Natural killer cell (primary cell): ENCODE data around the gene TLE7. TPM values are rescaled to one million over a fixed set of nuclear protein-coding genes. Genes with fewer than 3 reads are reported as not detected.

Experiments
- ATAC-seq, 3 donors: fragments of 150-1000 bp in 2 of 3; fragments of 200-7000 bp in 1 of 3; cut with Tn5 transposase; 1 replicate in 1 of 3; 2 replicates in 2 of 3; pipeline ENCODE4 v1.10.0; 2021; ENCODE audit warnings: mild to moderate bottlenecking in 2 of 3, moderate library complexity in 2 of 3
- DNase-seq, 2 donors: peaks; one replicate each; pipeline versions ENCODE4 v3.0.0 to v3.0.0-alpha.2; 2013 to 2021; ENCODE audit warnings: mixed read lengths in 1 of 2
- H3K27ac ChIP-seq: one replicate; pipeline ENCODE4 v1.5.1; 2013; ENCODE audit warnings: mild to moderate bottlenecking, low read length
- H3K27me3 ChIP-seq: one replicate; pipeline ENCODE4 v1.6.1; 2013; ENCODE audit warnings: low read length; ENCODE audit not compliant: control insufficient read depth, insufficient read depth
- H3K36me3 ChIP-seq: one replicate; pipeline ENCODE4 v1.6.1; 2013; ENCODE audit warnings: low read length; ENCODE audit not compliant: control insufficient read depth, insufficient read depth
- H3K4me1 ChIP-seq: one replicate; pipeline ENCODE4 v1.6.1; 2013; ENCODE audit warnings: low read length; ENCODE audit not compliant: control insufficient read depth, insufficient read depth
- H3K4me3 ChIP-seq: one replicate; pipeline ENCODE4 v1.5.1; 2013; ENCODE audit warnings: low read length
- H3K9me3 ChIP-seq: one replicate; pipeline ENCODE4 v1.6.1; 2013; ENCODE audit warnings: low read length; ENCODE audit not compliant: control insufficient read depth, insufficient read depth
- H3K27ac Mint-ChIP-seq, 2 donors: one replicate each; pipeline ENCODE4 v1.8.0; 2022; ENCODE audit warnings: mild to moderate bottlenecking in 2 of 2, mixed read lengths in 2 of 2, moderate library complexity in 1 of 2
- H3K27me3 Mint-ChIP-seq, 2 donors: one replicate each; pipeline ENCODE4 v1.8.0; 2022; ENCODE audit warnings: low read depth in 2 of 2, mixed read lengths in 2 of 2
- H3K36me3 Mint-ChIP-seq: one replicate; pipeline ENCODE4 v1.8.0; 2022; ENCODE audit warnings: mixed read lengths
- H3K4me1 Mint-ChIP-seq, 2 donors: one replicate each; pipeline ENCODE4 v1.8.0; 2022; ENCODE audit warnings: mixed read lengths in 2 of 2
- H3K4me3 Mint-ChIP-seq: one replicate; pipeline ENCODE4 v1.8.0; 2022; ENCODE audit warnings: mild to moderate bottlenecking, moderate library complexity, mixed read lengths
- H3K9me3 Mint-ChIP-seq, 2 donors: one replicate each; pipeline ENCODE4 v1.8.0; 2022; ENCODE audit warnings: mixed read lengths in 2 of 2
- WGBS: methylation state at CpG from one replicate; pipeline ENCODE4 v1.1.7; 2013; ENCODE audit warnings: missing lambda C conversion rate; ENCODE audit not compliant: insufficient coverage; 5-methylcytosine and 5-hydroxymethylcytosine counted together
- intact Hi-C: fragments of 100-400 bp; cut with micrococcal nuclease; formaldehyde crosslinking; loops from one replicate; pipeline ENCODE4 v1.14.2; 2022
- total RNA-seq, 4 donors: library from RNA; stranded (reverse); fragments of 120-200 nt in 1 of 4; gene quantifications; one replicate each; pipeline versions ENCODE4 v1.2.3 to v1.2.4, GENCODE V29; 2013 to 2022
- TF ChIP-seq, protein P1 (sequence below): fragments of 200-600 bp; IDR thresholded peaks from one replicate; pipeline ENCODE4 v1.8.0; 2022; ENCODE audit warnings: antibody characterized with exemption

The TLE7 gene
- total RNA-seq, 3 donors from 2014 or later (not counting 1 experiment from before 2014, with no cell fraction given): not detected

DNA sequence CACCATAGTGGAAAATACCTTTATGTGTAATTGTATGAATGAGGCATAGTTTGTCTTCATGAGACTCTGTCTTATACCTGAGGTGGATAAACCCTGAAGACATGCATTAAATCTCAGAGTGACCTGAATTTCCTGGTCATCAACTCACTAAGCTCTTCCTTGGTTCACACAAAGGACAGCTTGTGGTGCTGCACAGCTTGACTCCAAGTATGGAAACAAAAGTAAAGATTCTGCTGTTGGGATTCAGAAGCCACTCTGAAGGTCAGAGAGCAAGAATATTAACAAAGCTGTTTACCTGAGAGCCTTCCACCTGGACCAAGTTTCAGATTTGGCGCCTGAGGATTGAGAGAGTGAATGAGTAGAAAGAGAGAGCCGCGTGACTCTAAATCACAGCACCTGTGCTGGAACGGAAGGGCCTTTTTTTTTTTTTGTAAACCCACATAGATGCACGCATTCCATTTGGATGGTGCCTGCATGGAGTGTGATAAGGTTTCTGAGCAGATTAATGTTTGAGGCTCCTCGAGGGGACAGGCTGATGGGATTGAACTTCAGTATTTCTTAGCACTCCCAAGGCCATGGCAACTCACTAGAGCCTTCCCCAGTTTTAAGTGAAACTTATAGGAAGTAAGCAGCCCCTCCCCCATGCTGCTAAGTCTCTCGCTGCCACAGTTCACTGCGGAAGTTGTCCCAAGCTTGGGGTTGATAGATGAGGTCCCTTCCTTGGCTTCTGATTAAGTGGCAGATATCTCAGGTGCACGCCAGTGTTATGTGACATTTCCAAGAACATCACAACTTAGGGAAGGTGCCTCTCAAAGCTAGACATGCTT lies 54.6 kb downstream of the TLE7 start:
- Histone ChIP-seq H3K4me1 (no peaks in the 10 kb centered on the region), H3K9me3 (no peaks in the 10 kb centered on the region), H3K36me3 (no peaks in the 10 kb centered on the region), H3K27ac (no peak overlapping the region), H3K4me3 (no peak overlapping the region), H3K27me3 (no peaks in the 10 kb centered on the region)
- no peak overlapping the region for H3K27ac Mint-ChIP-seq
- peaks cover 6 to 14% of the 10 kb centered on the region in 2 donors for H3K4me1 Mint-ChIP-seq
- no peaks in the 10 kb centered on the region for H3K9me3 Mint-ChIP-seq
- H3K36me3 Mint-ChIP-seq: no peaks in the 10 kb centered on the region
- 20% methylated on average over 9 of the region's 9 CpGs for WGBS
- peaks cover 15 to 21% of the 10 kb centered on the region in 2 donors for H3K27me3 Mint-ChIP-seq
- DNase-seq: no peak
- ATAC-seq: no peak
- no peak overlapping the region for H3K4me3 Mint-ChIP-seq
- intact Hi-C loops: no loop called here
- TF ChIP-seq, protein P1, sequence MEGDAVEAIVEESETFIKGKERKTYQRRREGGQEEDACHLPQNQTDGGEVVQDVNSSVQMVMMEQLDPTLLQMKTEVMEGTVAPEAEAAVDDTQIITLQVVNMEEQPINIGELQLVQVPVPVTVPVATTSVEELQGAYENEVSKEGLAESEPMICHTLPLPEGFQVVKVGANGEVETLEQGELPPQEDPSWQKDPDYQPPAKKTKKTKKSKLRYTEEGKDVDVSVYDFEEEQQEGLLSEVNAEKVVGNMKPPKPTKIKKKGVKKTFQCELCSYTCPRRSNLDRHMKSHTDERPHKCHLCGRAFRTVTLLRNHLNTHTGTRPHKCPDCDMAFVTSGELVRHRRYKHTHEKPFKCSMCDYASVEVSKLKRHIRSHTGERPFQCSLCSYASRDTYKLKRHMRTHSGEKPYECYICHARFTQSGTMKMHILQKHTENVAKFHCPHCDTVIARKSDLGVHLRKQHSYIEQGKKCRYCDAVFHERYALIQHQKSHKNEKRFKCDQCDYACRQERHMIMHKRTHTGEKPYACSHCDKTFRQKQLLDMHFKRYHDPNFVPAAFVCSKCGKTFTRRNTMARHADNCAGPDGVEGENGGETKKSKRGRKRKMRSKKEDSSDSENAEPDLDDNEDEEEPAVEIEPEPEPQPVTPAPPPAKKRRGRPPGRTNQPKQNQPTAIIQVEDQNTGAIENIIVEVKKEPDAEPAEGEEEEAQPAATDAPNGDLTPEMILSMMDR: no peak

DNA sequence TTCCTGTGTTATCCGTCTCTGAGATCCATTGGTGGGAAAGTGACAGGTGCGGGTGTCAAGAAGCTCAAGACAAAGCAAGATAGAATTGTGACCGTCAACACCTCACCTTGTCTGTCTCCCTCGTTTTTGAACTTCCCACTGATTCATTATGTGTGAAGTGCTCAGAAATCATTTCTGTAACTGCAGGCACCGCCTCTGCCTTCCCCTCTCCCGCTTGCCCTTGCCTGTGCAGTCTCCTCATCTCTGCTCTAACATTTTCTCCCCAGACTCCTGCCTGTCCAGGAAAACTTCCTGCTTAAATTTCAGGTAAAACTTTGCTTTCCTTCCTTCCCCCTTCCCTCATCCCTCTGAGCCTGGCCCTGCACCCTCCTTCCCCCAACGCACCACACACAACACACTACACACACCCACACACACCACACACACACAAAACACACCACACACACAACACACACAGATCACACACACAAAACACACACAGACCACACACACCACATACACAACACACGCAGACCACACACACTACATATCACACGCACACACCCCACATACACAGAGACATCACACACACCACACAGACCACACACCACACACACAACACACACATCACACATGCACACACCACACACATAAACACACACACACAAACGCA lies 57.7 kb downstream of the TLE7 start:
- peak in 1 of 3 donors; percentile 24 for ATAC-seq
- no peaks in the 10 kb centered on the region for H3K36me3 ChIP-seq
- intact Hi-C loops: no loop called here
- H3K9me3 ChIP-seq: no peaks in the 10 kb centered on the region
- TF ChIP-seq, protein P1: no peak
- H3K27me3 ChIP-seq: no peaks in the 10 kb centered on the region
- peaks cover 6 to 14% of the 10 kb centered on the region in 2 donors for H3K4me1 Mint-ChIP-seq
- DNase-seq: no peak
- H3K36me3 Mint-ChIP-seq: no peaks in the 10 kb centered on the region
- no peak overlapping the region for H3K4me3 ChIP-seq
- no peak overlapping the region for H3K4me3 Mint-ChIP-seq
- H3K27me3 Mint-ChIP-seq: peaks cover 12 to 25% of the 10 kb centered on the region in 2 donors
- H3K4me1 ChIP-seq: no peaks in the 10 kb centered on the region
- WGBS: 82% methylated on average over 10 of the region's 10 CpGs
- no peak overlapping the region for H3K27ac ChIP-seq
- H3K9me3 Mint-ChIP-seq: no peaks in the 10 kb centered on the region
- H3K27ac Mint-ChIP-seq: peak overlapping the region in 1 of 2 donors; percentile 15

DNA sequence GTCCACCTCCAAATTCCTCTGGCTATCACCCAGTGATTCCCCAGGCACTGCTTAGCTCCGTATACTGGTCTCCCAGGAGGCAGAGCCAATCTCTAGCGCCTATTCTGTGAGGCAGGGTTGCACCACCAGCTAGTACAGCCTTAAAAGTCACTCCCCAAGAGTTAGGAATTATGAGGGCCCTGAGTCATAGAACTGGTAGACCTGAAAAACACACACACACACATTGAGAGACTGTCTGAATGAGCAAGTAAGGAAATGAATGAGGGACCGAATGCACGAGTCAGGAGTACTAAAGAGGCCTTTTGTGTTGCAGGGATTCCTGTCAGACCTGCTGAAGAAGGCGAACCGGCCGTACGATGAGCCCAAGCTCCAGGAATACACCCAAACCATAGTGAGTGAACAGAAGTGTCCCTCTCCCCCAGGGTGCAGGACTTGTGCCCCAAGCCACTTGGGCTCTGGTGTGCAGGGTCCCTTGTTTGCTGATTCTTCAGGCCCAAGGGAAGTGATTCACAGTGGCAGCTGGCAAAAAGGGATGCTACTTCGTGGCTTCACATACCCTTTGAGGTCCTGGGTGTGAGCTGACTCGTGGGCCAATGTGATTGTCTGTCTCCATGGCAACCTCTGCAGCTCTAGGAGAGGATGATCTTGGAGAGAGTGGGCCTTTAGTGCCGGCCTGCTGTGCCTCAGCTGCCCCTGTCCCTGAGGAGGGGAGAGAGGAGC lies 58.6 kb downstream of the TLE7 start:
- Histone ChIP-seq H3K27me3 (no peaks in the 10 kb centered on the region), H3K36me3 (no peaks in the 10 kb centered on the region), H3K9me3 (no peaks in the 10 kb centered on the region), H3K27ac (no peak overlapping the region), H3K4me1 (no peaks in the 10 kb centered on the region), H3K4me3 (no peak overlapping the region)
- no peak overlapping the region for H3K27ac Mint-ChIP-seq
- no peaks in the 10 kb centered on the region for H3K9me3 Mint-ChIP-seq
- peaks cover 12 to 26% of the 10 kb centered on the region in 2 donors for H3K27me3 Mint-ChIP-seq
- H3K4me1 Mint-ChIP-seq: peaks cover 6 to 14% of the 10 kb centered on the region in 2 donors
- WGBS: 66% methylated on average over 11 of the region's 11 CpGs
- peak in 2 of 3 donors; percentile 57 to 72 for ATAC-seq
- DNase-seq: no peak
- TF ChIP-seq, protein P1: no peak
- no peak overlapping the region for H3K4me3 Mint-ChIP-seq
- intact Hi-C loops: no loop called here
- H3K36me3 Mint-ChIP-seq: no peaks in the 10 kb centered on the region
